Hippocampal formation (tissue), 2 donors: ENCODE measurements around the gene ATAD3C.

Experiments
- DNase-seq, 2 donors: peaks; one replicate each; lab custom pipeline; 2025; lab: John Stamatoyannopoulos, UW

ATAD3C gene

GRCh38 chr1:1431845-1432273 lies 17.6 kb upstream of the ATAD3C start:
- no peak for DNase-seq

GRCh38 chr1:1432274-1432950 lies 17.1 kb upstream of the ATAD3C start:
- peak; percentile 13 to 58 for DNase-seq

GRCh38 chr1:1432951-1433803 lies 16.3 kb upstream of the ATAD3C start:
- peak; percentile 77 to 80 for DNase-seq

GRCh38 chr1:1433804-1434130 lies 15.7 kb upstream of the ATAD3C start:
- DNase-seq, result no peak

- DNase-seq, result peak; percentile 31 to 79
Measured at GRCh38 chr1:1434131-1434823, 15.2 kb upstream of the ATAD3C start.

GRCh38 chr1:1434824-1435105 lies 14.7 kb upstream of the ATAD3C start:
- DNase-seq, result no peak

- DNase-seq, result peak; percentile 26 to 76
Measured at GRCh38 chr1:1435106-1435903, 14.2 kb upstream of the ATAD3C start, which contains the start of gene VWA1. TSS of gene VWA1 (plus strand) at chr1:1435690. CDS start at chr1:1435749, 59 bp downstream.

- DNase-seq, result no peak
Measured at GRCh38 chr1:1435911-1436629, 13.4 kb upstream of the ATAD3C start.

- no peak for DNase-seq
Measured at GRCh38 chr1:1436630-1437032, 12.9 kb upstream of the ATAD3C start.

GRCh38 chr1:1437033-1437903 lies 12.2 kb upstream of the ATAD3C start:
- DNase-seq, result no peak

- no peak for DNase-seq
Measured at GRCh38 chr1:1437904-1438376, 11.5 kb upstream of the ATAD3C start.

GRCh38 chr1:1438531-1439381 lies 10.7 kb upstream of the ATAD3C start:
- DNase-seq, result no peak

GRCh38 chr1:1439546-1440261 lies 9.8 kb upstream of the ATAD3C start:
- no peak for DNase-seq

GRCh38 chr1:1440262-1441001 lies 9.1 kb upstream of the ATAD3C start:
- no peak for DNase-seq

GRCh38 chr1:1441002-1441888 lies 8.2 kb upstream of the ATAD3C start:
- no peak for DNase-seq

GRCh38 chr1:1442069-1442770 lies 7.3 kb upstream of the ATAD3C start:
- DNase-seq, result no peak
